NCI-H2107 treated with DMSO at 0.1 percent for 48 hours (cell line): ENCODE data around the gene SRSF10.
"Not testable (repeated sequence)": the region's sequence is repeated elsewhere in the genome, so short reads cannot be mapped to it uniquely, and the experiment has no call there.

Experiments used
- DNase-seq: peaks from one replicate; lab custom pipeline; 2025; ENCODE audit not compliant: unreplicated experiment; lab: John Stamatoyannopoulos, UW

The SRSF10 gene

GRCh38 chr1:23999156-23999671 is 19.1 kb upstream of the SRSF10 start:
- DNase-seq: no peak

GRCh38 chr1:23997812-23998211 is 17.7 kb upstream of the SRSF10 start:
- no peak for DNase-seq

GRCh38 chr1:23996700-23997229 is 16.6 kb upstream of the SRSF10 start:
- no peak for DNase-seq

DNA sequence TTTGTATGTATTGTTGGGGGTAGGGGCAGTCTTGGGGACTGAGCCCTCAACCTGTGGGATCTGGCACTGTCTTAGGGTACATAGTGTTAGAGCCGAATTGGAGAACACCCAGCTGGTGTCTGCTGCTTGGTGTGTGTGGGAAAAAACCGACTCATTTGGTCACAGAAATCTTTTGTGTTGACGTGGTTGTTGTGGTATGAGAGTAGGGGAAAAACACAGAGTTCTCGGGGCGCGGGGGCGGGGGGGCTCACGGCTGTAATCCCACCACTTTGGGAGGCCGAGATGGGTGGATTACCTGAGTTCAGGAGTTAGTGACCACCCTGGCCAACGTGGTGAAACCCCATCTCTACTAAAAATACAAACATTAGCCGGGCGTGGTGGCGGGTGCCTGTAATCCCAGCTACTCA is 15.3 kb upstream of the SRSF10 start:
- no peak for DNase-seq

- DNase-seq: not testable (repeated sequence)
Measured at GRCh38 chr1:23992011-23992410, 11.9 kb upstream of the SRSF10 start.

DNA sequence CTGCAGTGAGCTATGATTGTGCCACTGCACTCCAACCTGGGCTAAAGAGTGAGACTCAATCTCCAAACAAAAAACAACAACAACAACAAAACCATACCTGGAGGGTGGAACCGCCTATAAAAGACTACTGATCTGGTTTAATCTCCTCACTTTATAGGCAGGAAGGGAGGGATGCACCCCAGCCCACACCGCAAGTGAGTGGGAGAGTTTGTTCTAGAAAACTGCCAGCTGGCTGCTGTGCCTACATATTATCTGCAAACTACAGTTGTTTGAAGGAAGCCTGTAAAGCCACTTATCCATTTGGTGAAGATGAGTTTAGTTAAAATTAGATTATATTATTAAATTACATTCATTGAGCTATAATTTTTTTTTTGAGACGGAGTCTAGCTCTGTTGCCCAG is 9.1 kb upstream of the SRSF10 start:
- no peak for DNase-seq

GRCh38 chr1:23987038-23987437 is 6.9 kb upstream of the SRSF10 start:
- DNase-seq: not testable (repeated sequence)

DNA sequence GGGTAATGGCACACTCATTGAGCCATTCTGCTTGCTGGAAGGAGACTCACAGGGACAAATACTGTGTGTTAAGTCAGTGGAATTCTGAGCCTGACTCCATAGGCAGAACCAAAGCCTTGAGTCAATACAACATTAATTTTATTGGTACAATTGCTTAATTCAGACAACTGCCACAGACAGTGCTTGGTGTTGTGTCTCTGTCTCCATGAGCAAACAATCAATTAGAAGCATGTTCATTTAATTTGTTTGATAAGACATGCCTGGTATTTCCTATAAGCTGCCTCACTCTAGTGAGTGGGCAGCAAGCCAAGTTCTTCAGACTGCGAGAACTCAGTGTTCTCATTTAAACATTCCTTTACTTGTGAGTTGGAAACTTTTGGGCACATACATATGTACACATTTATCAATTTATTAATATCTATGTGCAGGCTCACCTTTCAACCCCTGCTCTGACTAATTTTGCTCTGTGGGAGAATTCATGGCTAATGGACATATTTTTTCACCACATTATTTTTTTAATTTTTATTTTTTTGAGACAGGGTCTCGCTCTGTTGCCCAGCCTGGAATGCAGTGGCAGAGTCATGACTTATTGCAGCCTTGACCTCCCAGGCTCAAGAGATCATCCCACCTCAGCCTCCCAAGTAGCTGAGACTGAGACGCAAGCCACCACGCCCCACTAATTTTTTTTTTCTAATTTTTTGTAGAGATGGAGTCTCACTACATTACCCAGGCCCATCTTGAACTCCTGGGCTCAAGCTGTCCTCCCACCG is 4.5 kb upstream of the SRSF10 start:
- no peak for DNase-seq

- DNase-seq: peak; percentile 88
Measured at GRCh38 chr1:23980728-23981070, 572 bp upstream of the SRSF10 start.

- DNase-seq: no peak
Measured at GRCh38 chr1:23979387-23979880, 693 bp downstream of the SRSF10 start.

GRCh38 chr1:23978805-23979204 is 1.3 kb downstream of the SRSF10 start:
- DNase-seq: no peak

- no peak for DNase-seq
Measured at GRCh38 chr1:23977854-23978191, 2.3 kb downstream of the SRSF10 start.

- no peak for DNase-seq
Measured at GRCh38 chr1:23977187-23977853, 2.8 kb downstream of the SRSF10 start.

DNA sequence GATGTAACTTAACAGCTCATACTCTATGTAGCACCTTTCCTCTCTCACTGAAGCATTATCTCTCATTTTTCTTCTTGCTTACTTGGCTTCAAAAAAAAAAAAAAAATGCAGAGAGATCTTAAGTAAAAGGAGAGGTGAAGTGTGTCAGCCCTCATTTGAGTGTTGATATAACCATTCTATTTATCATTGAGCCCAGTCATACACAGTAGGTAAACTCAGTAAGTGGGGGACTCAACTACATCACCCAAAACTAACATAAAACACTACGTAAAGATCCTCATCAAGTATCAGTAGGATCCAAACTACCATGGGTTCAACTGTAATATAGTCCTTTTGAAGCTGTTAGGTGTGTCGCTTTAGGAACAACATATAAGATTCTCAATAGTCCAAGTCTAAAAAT is 12.3 kb downstream of the SRSF10 start:
- no peak for DNase-seq

- DNase-seq: no peak
Measured at GRCh38 chr1:23966973-23967493, 13.1 kb downstream of the SRSF10 start.

- DNase-seq: no peak
Measured at GRCh38 chr1:23964790-23965740, 15.1 kb downstream of the SRSF10 start.

- DNase-seq: no peak
Measured at GRCh38 chr1:23964235-23964668, 15.9 kb downstream of the SRSF10 start.

DNA sequence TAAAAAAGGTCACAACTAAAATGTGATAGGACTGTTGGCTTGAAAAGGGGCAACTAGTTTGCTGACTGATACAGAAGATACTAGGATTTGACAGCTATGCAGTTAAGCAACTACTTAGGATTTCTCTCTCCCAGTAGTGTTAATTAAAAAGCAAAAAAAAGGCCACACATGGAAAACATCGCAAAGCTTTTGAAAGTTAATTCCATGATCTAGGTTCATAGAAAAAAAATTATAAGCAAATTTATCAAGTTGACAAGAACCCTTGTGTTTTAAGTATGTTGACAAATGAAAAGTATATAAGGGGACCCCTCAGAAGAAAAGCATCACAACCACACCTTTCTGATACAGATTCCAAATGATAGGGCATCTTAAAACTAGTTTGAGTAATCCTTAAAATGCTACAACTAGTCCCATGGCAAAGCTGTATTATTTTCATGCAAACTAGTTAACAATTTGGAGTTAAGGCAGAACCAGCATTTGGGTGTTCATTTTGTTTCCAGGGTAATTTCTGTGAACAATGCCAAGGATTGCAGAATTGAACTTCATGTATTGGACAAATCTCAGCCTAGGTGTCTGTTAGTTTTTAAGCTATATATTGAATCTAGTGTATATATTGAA is 16.4 kb downstream of the SRSF10 start:
- no peak for DNase-seq

- no peak for DNase-seq
Measured at GRCh38 chr1:23960291-23961020, 19.7 kb downstream of the SRSF10 start.
